HepG2 (cell line): Measurements from ENCODE around the gene CENPP. TPM values are rescaled to one million over a fixed set of nuclear protein-coding genes. Genes with fewer than 3 reads are reported as not detected.
A peak's percentile ranks its signal among the peaks of the same experiment; 100 is the strongest.

ENCODE experiments used
- CSRNP1 ChIP-seq: sonication (generic); formaldehyde crosslinking; IDR thresholded peaks from 2 replicates; pipeline ENCODE4 v1.8.1; 2023; ENCODE audit warnings: mild to moderate bottlenecking, missing genetic modification reagents
- HNF1B ChIP-seq: sonication (generic); formaldehyde crosslinking; IDR thresholded peaks from 2 replicates; pipeline ENCODE4 v1.5.1; 2020; ENCODE audit warnings: mild to moderate bottlenecking, moderate library complexity, missing genetic modification reagents
- HNRNPL ChIP-seq: fragments of 200-400 bp; formaldehyde crosslinking; IDR thresholded peaks from 2 replicates; pipeline ENCODE4 v1.6.1; 2017; ENCODE audit warnings: mild to moderate bottlenecking, low read depth, low read length
- JUN ChIP-seq: sonication (generic); formaldehyde crosslinking; IDR thresholded peaks from 2 replicates; pipeline ENCODE4 v1.4.0; 2020; ENCODE audit warnings: mild to moderate bottlenecking, missing genetic modification reagents
- RORA ChIP-seq: sonication (generic); formaldehyde crosslinking; IDR thresholded peaks from 2 replicates; pipeline ENCODE4 v1.5.0; 2020; ENCODE audit warnings: mild to moderate bottlenecking, missing genetic modification reagents, moderate library complexity
- ZNF138 ChIP-seq: sonication (generic); formaldehyde crosslinking; IDR thresholded peaks from 2 replicates; pipeline ENCODE4 v1.5.0; 2020; ENCODE audit warnings: mild to moderate bottlenecking, low read depth, missing genetic modification reagents
- ZNF30 ChIP-seq: sonication (generic); formaldehyde crosslinking; IDR thresholded peaks from 2 replicates; pipeline ENCODE4 v1.5.0; 2020; ENCODE audit warnings: mild to moderate bottlenecking, missing genetic modification reagents
- ZSCAN22 ChIP-seq: sonication (generic); formaldehyde crosslinking; IDR thresholded peaks from 2 replicates; pipeline ENCODE4 v1.4.0; 2020; ENCODE audit warnings: mild to moderate bottlenecking, missing genetic modification reagents
- ZUFSP ChIP-seq: sonication (generic); formaldehyde crosslinking; IDR thresholded peaks from 2 replicates; pipeline ENCODE4 v1.9.0; 2021; ENCODE audit warnings: missing genetic modification reagents, mild to moderate bottlenecking, borderline replicate concordance
- polyA plus RNA-seq, 8 experiments: library from polyadenylated mRNA; depleted of rRNA in 3 of 8; stranded (reverse) in 7 of 8; unstranded in 1 of 8; fragments of >200 nt; fragmentation: Illumina TruSeq in 4 of 8; extraction: Trizol in 4 of 8; gene quantifications; 2 replicates each; pipeline versions ENCODE4 v1.2.1 to v1.2.3, GENCODE V29; 2011 to 2016; ENCODE audit warnings: low read depth in 4 of 8, missing spikeins in 1 of 8, mixed read lengths in 1 of 8; ENCODE audit not compliant: insufficient read depth in 1 of 8
- total RNA-seq, 5 experiments: library from RNA; depleted of rRNA; stranded (reverse); fragments of >200 nt; fragmentation: Illumina TruSeq; extraction: Trizol; gene quantifications; 2 replicates each; pipeline ENCODE4 v1.2.3, GENCODE V29; 2016; ENCODE audit warnings: low read depth in 1 of 5
- TF ChIP-seq, protein P1 (sequence below): sonication (generic); formaldehyde crosslinking; IDR thresholded peaks from 2 replicates; pipeline ENCODE4 v1.4.0; 2020; ENCODE audit warnings: missing genetic modification reagents
- TF ChIP-seq, protein P2 (sequence below): sonication (generic); formaldehyde crosslinking; IDR thresholded peaks from 2 replicates; pipeline ENCODE4 v1.5.1; 2020; ENCODE audit warnings: missing genetic modification reagents, mild to moderate bottlenecking, borderline replicate concordance
- TF ChIP-seq, protein P3 (sequence below): sonication (generic); formaldehyde crosslinking; IDR thresholded peaks from 2 replicates; pipeline ENCODE4 v1.5.1; 2020; ENCODE audit warnings: mild to moderate bottlenecking, missing genetic modification reagents, borderline replicate concordance
- TF ChIP-seq, protein P4 (sequence below): sonication (generic); formaldehyde crosslinking; IDR thresholded peaks from 2 replicates; pipeline ENCODE4 v1.4.0; 2020; ENCODE audit warnings: low read depth, mild to moderate bottlenecking, missing genetic modification reagents

The CENPP gene
- total and polyA plus RNA-seq, 2 of the 13 experiments (the other 11 are each of a cell fraction or from before 2014, with no cell fraction given) = 2.0 to 11.4 TPM

- TF ChIP-seq CSRNP1 (CRISPR knock-in tag) = no peak
- no peak for TF ChIP-seq ZNF30
- no peak for TF ChIP-seq ZSCAN22
- TF ChIP-seq ZNF138 (CRISPR knock-in tag) = no peak
- TF ChIP-seq HNF1B (CRISPR knock-in tag) = 0 out of 2 replicates have a peak, but pooled peaks have one; percentile 16
- TF ChIP-seq JUN (CRISPR knock-in tag) = no peak
- TF ChIP-seq, protein P1, sequence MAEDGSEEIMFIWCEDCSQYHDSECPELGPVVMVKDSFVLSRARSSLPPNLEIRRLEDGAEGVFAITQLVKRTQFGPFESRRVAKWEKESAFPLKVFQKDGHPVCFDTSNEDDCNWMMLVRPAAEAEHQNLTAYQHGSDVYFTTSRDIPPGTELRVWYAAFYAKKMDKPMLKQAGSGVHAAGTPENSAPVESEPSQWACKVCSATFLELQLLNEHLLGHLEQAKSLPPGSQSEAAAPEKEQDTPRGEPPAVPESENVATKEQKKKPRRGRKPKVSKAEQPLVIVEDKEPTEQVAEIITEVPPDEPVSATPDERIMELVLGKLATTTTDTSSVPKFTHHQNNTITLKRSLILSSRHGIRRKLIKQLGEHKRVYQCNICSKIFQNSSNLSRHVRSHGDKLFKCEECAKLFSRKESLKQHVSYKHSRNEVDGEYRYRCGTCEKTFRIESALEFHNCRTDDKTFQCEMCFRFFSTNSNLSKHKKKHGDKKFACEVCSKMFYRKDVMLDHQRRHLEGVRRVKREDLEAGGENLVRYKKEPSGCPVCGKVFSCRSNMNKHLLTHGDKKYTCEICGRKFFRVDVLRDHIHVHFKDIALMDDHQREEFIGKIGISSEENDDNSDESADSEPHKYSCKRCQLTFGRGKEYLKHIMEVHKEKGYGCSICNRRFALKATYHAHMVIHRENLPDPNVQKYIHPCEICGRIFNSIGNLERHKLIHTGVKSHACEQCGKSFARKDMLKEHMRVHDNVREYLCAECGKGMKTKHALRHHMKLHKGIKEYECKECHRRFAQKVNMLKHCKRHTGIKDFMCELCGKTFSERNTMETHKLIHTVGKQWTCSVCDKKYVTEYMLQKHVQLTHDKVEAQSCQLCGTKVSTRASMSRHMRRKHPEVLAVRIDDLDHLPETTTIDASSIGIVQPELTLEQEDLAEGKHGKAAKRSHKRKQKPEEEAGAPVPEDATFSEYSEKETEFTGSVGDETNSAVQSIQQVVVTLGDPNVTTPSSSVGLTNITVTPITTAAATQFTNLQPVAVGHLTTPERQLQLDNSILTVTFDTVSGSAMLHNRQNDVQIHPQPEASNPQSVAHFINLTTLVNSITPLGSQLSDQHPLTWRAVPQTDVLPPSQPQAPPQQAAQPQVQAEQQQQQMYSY (CRISPR knock-in tag) = no peak
- TF ChIP-seq, protein P2, sequence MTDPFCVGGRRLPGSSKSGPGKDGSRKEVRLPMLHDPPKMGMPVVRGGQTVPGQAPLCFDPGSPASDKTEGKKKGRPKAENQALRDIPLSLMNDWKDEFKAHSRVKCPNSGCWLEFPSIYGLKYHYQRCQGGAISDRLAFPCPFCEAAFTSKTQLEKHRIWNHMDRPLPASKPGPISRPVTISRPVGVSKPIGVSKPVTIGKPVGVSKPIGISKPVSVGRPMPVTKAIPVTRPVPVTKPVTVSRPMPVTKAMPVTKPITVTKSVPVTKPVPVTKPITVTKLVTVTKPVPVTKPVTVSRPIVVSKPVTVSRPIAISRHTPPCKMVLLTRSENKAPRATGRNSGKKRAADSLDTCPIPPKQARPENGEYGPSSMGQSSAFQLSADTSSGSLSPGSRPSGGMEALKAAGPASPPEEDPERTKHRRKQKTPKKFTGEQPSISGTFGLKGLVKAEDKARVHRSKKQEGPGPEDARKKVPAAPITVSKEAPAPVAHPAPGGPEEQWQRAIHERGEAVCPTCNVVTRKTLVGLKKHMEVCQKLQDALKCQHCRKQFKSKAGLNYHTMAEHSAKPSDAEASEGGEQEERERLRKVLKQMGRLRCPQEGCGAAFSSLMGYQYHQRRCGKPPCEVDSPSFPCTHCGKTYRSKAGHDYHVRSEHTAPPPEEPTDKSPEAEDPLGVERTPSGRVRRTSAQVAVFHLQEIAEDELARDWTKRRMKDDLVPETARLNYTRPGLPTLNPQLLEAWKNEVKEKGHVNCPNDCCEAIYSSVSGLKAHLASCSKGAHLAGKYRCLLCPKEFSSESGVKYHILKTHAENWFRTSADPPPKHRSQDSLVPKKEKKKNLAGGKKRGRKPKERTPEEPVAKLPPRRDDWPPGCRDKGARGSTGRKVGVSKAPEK = 0 out of 2 replicates have a peak, but pooled peaks have one; percentile 58
- TF ChIP-seq RORA (CRISPR knock-in tag) = no peak
- TF ChIP-seq, protein P3, sequence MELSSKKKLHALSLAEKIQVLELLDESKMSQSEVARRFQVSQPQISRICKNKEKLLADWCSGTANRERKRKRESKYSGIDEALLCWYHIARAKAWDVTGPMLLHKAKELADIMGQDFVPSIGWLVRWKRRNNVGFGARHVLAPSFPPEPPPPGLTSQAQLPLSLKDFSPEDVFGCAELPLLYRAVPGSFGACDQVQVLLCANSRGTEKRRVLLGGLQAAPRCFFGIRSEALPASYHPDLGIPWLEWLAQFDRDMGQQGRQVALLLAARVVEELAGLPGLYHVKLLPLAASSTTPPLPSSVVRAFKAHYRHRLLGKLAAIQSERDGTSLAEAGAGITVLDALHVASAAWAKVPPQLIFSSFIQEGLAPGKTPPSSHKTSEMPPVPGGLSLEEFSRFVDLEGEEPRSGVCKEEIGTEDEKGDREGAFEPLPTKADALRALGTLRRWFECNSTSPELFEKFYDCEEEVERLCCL (CRISPR knock-in tag) = no peak
- no peak for TF ChIP-seq HNRNPL
- no peak for TF ChIP-seq ZUFSP
- TF ChIP-seq, protein P4, sequence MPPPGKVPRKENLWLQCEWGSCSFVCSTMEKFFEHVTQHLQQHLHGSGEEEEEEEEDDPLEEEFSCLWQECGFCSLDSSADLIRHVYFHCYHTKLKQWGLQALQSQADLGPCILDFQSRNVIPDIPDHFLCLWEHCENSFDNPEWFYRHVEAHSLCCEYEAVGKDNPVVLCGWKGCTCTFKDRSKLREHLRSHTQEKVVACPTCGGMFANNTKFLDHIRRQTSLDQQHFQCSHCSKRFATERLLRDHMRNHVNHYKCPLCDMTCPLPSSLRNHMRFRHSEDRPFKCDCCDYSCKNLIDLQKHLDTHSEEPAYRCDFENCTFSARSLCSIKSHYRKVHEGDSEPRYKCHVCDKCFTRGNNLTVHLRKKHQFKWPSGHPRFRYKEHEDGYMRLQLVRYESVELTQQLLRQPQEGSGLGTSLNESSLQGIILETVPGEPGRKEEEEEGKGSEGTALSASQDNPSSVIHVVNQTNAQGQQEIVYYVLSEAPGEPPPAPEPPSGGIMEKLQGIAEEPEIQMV (CRISPR knock-in tag) = no peak
These were observed 290.0 kb downstream of the CENPP start (continued) for GRCh38 chr9:92615790-92616189.
